ENCODE data around the gene CYLC1.
A peak's percentile ranks its signal among the peaks of the same experiment; 100 is the strongest.

Gene CYLC1, protein sequence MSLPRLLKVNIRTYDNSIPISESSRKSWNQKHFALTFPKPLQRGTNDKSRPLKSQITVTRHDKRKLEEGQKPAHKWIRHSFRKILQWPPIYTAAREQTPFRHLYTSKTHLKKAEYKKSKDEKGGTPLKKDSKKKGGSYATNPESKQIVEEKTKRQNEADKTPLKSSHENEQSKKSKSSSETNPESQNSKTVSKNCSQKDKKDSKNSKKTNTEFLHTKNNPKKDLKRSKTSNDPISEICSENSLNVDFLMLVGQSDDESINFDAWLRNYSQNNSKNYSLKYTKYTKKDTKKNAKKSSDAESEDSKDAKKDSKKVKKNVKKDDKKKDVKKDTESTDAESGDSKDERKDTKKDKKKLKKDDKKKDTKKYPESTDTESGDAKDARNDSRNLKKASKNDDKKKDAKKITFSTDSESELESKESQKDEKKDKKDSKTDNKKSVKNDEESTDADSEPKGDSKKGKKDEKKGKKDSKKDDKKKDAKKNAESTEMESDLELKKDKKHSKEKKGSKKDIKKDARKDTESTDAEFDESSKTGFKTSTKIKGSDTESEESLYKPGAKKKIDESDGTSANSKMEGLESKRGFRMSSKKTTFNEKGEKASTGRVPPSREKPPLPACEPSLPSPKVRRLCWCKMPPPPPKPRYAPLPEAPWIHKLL

DNA sequence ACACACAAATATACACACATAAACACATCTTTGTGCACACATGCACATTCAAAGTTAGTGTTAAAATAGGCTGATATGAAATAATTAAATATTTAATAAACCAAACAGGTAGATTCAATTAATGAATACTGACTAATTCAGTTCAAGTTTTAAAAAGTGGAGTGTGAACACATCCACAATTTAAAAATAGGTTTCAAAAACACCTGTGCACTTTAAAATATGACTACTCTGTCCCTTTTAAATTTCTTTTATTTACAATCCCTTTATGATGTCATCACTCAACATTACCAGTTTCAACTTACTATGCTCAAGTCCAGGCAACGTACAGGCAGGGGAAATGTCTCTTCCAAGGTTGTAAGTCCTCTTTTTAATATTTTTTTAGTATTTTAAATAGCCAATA lies at the start of gene CYLC1:
TSS of gene CYLC1 (plus strand) at position 301 of the 400 bp plus-strand sequence. CDS start at position 338, 37 bp downstream.
- TF ChIP-seq, protein P1, sequence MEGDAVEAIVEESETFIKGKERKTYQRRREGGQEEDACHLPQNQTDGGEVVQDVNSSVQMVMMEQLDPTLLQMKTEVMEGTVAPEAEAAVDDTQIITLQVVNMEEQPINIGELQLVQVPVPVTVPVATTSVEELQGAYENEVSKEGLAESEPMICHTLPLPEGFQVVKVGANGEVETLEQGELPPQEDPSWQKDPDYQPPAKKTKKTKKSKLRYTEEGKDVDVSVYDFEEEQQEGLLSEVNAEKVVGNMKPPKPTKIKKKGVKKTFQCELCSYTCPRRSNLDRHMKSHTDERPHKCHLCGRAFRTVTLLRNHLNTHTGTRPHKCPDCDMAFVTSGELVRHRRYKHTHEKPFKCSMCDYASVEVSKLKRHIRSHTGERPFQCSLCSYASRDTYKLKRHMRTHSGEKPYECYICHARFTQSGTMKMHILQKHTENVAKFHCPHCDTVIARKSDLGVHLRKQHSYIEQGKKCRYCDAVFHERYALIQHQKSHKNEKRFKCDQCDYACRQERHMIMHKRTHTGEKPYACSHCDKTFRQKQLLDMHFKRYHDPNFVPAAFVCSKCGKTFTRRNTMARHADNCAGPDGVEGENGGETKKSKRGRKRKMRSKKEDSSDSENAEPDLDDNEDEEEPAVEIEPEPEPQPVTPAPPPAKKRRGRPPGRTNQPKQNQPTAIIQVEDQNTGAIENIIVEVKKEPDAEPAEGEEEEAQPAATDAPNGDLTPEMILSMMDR (IDR thresholded peaks at IDR 0.05; ENCODE audit: low read depth, low read length, missing control alignments), result no peak

DNA sequence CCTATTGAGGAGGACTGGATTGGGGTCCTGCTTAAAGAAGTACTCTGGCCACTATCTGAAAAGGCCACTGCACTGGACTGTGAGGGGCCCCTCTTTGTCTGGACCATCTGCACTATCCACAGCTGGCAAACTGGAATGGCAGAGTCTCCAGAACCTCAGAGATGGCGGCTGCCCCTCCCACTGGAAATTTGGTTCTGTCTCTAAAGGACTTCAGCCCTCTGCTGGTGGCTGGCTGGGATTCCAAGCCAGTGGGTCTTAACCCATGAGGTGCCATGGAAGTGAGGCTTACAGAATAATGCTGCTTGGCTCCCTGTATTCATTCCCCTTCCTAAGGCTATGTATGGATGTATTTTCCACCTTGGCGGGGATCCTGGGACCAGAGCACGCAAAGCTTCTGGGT lies 41.6 kb upstream of the CYLC1 start:
- no peak overlapping the region for H3K4me3 ChIP-seq (replicated peaks; ENCODE audit: low read depth, low read length)
- TF ChIP-seq, protein P1 (IDR thresholded peaks at IDR 0.05; ENCODE audit: low read depth, low read length, missing control alignments), result no peak
- DNase-seq (ENCODE audit: extremely low read depth, low read depth), result no peak

More for the DNA sequence above, at the start of gene CYLC1:
- no peak within 1 kb of the TSS for H3K4me3 ChIP-seq (replicated peaks; ENCODE audit: low read depth, low read length)
- DNase-seq (ENCODE audit: extremely low read depth, low read depth), result no peak

DNA sequence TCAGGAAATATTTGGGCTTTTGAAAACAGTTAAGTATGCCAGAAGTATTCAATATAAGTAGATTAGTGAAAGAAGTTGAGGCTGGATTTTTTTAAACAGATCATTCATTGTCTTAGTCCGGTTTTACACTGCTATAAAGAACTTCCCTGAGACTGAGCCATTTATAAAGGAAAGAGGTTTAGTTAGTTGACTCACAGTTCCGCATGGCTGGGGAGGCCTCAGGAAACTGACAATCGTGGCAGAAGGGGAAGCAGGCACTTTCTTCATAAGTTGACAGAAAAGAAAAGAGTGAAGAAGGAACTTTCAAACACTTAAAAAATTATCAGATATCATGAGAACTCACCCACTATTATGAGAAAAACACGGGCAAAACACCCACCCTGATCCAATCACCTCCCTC lies 31.1 kb upstream of the CYLC1 start:
- no peak for DNase-seq (ENCODE audit: extremely low read depth, low read depth)
- H3K4me3 ChIP-seq (replicated peaks; ENCODE audit: low read depth, low read length), result no peak overlapping the region
- TF ChIP-seq, protein P1 (IDR thresholded peaks at IDR 0.05; ENCODE audit: low read depth, low read length, missing control alignments), result no peak

DNA sequence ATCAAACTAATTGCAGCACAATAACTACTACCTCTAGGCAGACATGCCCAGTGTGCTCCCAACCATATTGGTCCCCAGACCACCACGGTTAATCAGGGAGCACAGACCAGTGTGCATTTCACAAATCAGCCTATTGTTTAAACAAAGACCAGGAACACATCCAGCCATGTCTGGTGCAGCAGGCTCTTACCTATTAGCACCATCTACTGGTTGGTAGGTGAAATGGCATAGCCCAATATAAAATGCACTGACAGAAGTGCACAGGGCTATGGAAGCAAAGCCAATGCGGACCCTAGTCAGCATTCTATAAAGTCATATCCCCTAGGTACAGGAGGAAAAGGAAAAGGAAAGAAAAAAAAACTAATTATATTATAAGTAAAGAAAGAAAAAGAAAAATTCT lies 15.5 kb upstream of the CYLC1 start:
- TF ChIP-seq, protein P1 (IDR thresholded peaks at IDR 0.05; ENCODE audit: low read depth, low read length, missing control alignments), result peak; percentile 45
- no peak overlapping the region for H3K4me3 ChIP-seq (replicated peaks; ENCODE audit: low read depth, low read length)
- DNase-seq (ENCODE audit: extremely low read depth, low read depth), result no peak

DNA sequence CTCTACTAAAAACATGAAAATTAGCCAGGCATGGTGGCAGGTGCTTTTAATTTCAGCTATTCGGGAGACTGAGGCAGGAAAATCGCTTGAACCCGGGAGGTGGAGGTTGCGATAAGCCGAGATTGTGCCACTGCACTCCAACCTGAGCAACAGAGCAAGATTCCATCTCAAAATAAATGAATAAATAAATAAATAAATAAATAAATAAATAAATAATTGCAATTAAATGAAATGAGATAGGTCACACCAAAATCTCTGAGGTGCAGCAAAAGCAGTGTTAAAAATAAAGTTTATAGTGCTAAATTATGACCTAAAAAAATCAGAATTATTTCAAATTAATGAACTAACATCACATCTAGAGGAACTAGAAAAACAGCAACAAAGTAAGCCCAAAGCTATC lies 13.6 kb upstream of the CYLC1 start:
- DNase-seq (ENCODE audit: extremely low read depth, low read depth), result no peak
- TF ChIP-seq, protein P1 (IDR thresholded peaks at IDR 0.05; ENCODE audit: low read depth, low read length, missing control alignments), result no peak

DNA sequence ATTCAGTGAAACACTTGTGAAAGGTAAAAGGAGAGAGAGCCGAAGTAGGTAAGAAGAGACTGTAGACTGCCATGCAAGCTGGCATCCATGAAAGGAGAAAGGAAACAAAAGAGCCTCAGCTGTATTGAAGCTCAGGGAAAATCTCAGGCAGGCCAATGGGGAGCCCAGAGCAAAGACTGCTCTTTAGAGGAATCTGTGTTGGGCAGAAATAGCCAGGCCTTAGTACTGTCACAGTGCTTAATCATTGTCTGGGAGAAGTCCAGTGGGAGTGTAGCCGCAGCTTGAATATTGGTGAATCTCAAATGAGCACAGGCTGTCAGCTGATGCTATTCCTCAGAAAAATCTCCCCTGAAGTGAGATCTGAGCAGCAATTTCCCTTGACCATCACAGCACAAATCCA lies 27.6 kb downstream of the CYLC1 start:
- H3K4me3 ChIP-seq (replicated peaks; ENCODE audit: low read depth, low read length), result no peak overlapping the region
- TF ChIP-seq, protein P1 (IDR thresholded peaks at IDR 0.05; ENCODE audit: low read depth, low read length, missing control alignments), result no peak
- no peak for DNase-seq (ENCODE audit: extremely low read depth, low read depth)

More for the DNA sequence above, 13.6 kb upstream of the CYLC1 start:
- no peak overlapping the region for H3K4me3 ChIP-seq (replicated peaks; ENCODE audit: low read depth, low read length)
